ENCODE measurements around the gene CENATAC.

CENATAC gene

DNA sequence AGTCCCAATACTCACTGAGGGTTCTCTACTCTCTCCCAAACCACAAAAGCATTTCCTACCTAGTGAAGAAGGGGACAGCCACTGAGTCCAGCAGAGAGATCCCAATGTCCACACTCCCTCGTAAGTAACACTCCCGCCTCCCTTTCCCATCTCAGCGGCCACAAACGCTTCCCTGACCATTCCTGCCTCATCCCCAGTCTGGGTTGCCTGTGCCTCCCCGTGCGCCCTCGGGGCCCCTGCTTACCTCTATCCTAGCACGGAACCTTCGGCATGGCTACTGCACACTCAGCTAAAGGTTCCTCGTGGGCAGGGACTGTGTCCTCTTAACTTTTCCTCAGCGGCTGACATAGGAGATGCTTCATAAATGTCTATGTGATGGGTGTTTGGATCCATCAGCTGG lies 40.4 kb upstream of the CENATAC start:
- TF ChIP-seq TAF1 (IDR thresholded peaks at IDR 0.05; ENCODE audit: borderline replicate concordance, insufficient read depth, low read length) = no peak
- no peak for TF ChIP-seq POLR2AphosphoS5 (IDR thresholded peaks at IDR 0.05; ENCODE audit: low read depth, low read length)
- TF ChIP-seq FOXP2 (optimal IDR thresholded peaks at IDR 0.05; ENCODE audit: borderline replicate concordance, extremely low read depth, extremely low read length, insufficient read depth) = no peak
- TF ChIP-seq SIN3A (IDR thresholded peaks at IDR 0.05; ENCODE audit: borderline replicate concordance, insufficient read depth, low read length) = no peak
- TF ChIP-seq, protein P1, sequence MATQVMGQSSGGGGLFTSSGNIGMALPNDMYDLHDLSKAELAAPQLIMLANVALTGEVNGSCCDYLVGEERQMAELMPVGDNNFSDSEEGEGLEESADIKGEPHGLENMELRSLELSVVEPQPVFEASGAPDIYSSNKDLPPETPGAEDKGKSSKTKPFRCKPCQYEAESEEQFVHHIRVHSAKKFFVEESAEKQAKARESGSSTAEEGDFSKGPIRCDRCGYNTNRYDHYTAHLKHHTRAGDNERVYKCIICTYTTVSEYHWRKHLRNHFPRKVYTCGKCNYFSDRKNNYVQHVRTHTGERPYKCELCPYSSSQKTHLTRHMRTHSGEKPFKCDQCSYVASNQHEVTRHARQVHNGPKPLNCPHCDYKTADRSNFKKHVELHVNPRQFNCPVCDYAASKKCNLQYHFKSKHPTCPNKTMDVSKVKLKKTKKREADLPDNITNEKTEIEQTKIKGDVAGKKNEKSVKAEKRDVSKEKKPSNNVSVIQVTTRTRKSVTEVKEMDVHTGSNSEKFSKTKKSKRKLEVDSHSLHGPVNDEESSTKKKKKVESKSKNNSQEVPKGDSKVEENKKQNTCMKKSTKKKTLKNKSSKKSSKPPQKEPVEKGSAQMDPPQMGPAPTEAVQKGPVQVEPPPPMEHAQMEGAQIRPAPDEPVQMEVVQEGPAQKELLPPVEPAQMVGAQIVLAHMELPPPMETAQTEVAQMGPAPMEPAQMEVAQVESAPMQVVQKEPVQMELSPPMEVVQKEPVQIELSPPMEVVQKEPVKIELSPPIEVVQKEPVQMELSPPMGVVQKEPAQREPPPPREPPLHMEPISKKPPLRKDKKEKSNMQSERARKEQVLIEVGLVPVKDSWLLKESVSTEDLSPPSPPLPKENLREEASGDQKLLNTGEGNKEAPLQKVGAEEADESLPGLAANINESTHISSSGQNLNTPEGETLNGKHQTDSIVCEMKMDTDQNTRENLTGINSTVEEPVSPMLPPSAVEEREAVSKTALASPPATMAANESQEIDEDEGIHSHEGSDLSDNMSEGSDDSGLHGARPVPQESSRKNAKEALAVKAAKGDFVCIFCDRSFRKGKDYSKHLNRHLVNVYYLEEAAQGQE (IDR thresholded peaks at IDR 0.05; ENCODE audit: insufficient read depth in 1 of 2, low read depth in 2 of 2, low read length in 2 of 2) = no peak

DNA sequence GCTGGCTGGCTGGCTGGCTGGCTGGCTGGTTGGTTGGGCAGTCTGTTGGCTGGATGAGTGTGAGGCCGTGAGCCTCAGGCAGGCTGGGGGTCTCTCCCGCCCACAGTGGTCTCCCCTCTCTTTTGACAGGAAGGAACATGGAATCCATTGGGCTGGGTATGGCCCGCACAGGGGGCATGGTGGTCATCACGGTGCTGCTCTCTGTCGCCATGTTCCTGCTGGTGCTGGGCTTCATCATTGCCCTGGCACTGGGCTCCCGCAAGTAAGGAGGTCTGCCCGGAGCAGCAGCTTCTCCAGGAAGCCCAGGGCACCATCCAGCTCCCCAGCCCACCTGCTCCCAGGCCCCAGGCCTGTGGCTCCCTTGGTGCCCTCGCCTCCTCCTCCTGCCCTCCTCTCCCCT lies 40.0 kb upstream of the CENATAC start:
- TF ChIP-seq POLR2AphosphoS5 (IDR thresholded peaks at IDR 0.05; ENCODE audit: low read depth, low read length) = no peak
- TF ChIP-seq, protein P1 (IDR thresholded peaks at IDR 0.05; ENCODE audit: insufficient read depth in 1 of 2, low read depth in 2 of 2, low read length in 2 of 2) = no peak
- no peak for TF ChIP-seq TAF1 (IDR thresholded peaks at IDR 0.05; ENCODE audit: borderline replicate concordance, insufficient read depth, low read length)
- no peak for TF ChIP-seq FOXP2 (optimal IDR thresholded peaks at IDR 0.05; ENCODE audit: borderline replicate concordance, extremely low read depth, extremely low read length, insufficient read depth)
- TF ChIP-seq SIN3A (IDR thresholded peaks at IDR 0.05; ENCODE audit: borderline replicate concordance, insufficient read depth, low read length) = no peak

DNA sequence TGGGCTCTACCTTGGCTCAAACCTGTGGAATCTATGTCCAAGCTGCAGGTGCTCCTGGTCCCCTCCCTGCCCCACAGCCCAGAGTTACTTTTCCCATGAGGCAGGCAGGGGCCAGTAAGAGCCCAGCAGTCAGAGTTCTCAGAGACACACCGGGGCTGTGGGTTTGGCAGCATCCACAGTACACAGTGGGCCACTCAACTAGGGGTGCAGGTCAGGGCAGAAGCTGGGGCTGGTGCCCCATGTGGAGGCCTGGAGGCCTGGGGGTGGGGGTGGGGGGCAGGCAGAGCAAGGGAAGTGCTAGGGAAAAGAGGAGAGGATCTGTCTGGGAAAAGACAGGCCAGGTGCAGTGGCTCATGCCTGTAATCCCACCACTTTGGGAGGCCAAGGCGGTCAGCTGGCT lies 39.4 kb upstream of the CENATAC start:
- TF ChIP-seq POLR2AphosphoS5 (IDR thresholded peaks at IDR 0.05; ENCODE audit: low read depth, low read length) (no peak), TAF1 (IDR thresholded peaks at IDR 0.05; ENCODE audit: borderline replicate concordance, insufficient read depth, low read length) (no peak), FOXP2 (optimal IDR thresholded peaks at IDR 0.05; ENCODE audit: borderline replicate concordance, extremely low read depth, extremely low read length, insufficient read depth) (no peak), SIN3A (IDR thresholded peaks at IDR 0.05; ENCODE audit: borderline replicate concordance, insufficient read depth, low read length) (no peak)
- TF ChIP-seq, protein P1 (IDR thresholded peaks at IDR 0.05; ENCODE audit: insufficient read depth in 1 of 2, low read depth in 2 of 2, low read length in 2 of 2) = no peak

DNA sequence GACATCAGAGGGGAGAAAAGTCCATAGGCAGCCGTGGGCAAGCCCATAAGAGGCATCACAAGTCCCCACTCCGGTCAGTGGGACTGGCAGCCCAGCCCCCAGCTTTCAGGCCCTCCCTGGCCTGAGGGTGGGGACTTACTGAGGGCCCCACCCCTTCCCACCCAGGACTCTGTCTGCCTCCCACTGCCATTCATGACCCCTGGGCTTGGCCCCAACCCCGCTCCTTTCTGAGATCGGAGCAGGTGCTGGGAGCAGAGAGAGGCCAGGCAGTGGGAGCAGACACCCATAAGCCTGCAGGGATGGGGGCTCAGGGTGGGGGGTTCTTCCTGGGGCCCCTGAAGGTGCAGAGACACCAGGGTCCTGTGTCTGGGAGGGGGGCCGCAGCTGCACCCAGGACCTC lies 36.7 kb upstream of the CENATAC start:
- TF ChIP-seq, protein P1 (IDR thresholded peaks at IDR 0.05; ENCODE audit: insufficient read depth in 1 of 2, low read depth in 2 of 2, low read length in 2 of 2) = no peak
- no peak for TF ChIP-seq SIN3A (IDR thresholded peaks at IDR 0.05; ENCODE audit: borderline replicate concordance, insufficient read depth, low read length)
- no peak for TF ChIP-seq TAF1 (IDR thresholded peaks at IDR 0.05; ENCODE audit: borderline replicate concordance, insufficient read depth, low read length)
- TF ChIP-seq POLR2AphosphoS5 (IDR thresholded peaks at IDR 0.05; ENCODE audit: low read depth, low read length) = no peak
- TF ChIP-seq FOXP2 (optimal IDR thresholded peaks at IDR 0.05; ENCODE audit: borderline replicate concordance, extremely low read depth, extremely low read length, insufficient read depth) = no peak

DNA sequence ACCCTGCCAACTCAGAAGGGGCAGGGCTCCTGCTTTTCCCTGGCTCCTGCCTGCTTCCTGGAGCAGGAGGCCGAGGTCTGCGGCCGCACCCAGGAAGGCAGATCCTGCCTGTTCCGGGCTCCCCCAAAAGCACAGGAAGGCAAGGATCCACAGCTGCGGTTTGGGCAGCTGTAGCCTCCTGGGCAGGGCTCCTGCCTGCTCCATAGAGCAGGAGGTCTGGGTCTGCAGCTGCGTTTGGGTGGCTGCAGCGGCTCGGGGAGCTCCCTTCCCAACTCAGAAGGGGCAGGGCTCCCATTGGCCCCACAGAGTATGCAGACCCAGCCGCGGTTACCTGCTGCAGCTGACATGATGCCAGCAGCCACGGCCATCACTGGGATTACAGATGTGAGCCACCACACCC lies 36.3 kb upstream of the CENATAC start:
- TF ChIP-seq POLR2AphosphoS5 (IDR thresholded peaks at IDR 0.05; ENCODE audit: low read depth, low read length) = no peak
- no peak for TF ChIP-seq SIN3A (IDR thresholded peaks at IDR 0.05; ENCODE audit: borderline replicate concordance, insufficient read depth, low read length)
- no peak for TF ChIP-seq TAF1 (IDR thresholded peaks at IDR 0.05; ENCODE audit: borderline replicate concordance, insufficient read depth, low read length)
- TF ChIP-seq FOXP2 (optimal IDR thresholded peaks at IDR 0.05; ENCODE audit: borderline replicate concordance, extremely low read depth, extremely low read length, insufficient read depth) = no peak
- TF ChIP-seq, protein P1 (IDR thresholded peaks at IDR 0.05; ENCODE audit: insufficient read depth in 1 of 2, low read depth in 2 of 2, low read length in 2 of 2) = no peak

Data from PFSK-1 (cell line).